Measurements from ENCODE around the gene THSD4.

DNA sequence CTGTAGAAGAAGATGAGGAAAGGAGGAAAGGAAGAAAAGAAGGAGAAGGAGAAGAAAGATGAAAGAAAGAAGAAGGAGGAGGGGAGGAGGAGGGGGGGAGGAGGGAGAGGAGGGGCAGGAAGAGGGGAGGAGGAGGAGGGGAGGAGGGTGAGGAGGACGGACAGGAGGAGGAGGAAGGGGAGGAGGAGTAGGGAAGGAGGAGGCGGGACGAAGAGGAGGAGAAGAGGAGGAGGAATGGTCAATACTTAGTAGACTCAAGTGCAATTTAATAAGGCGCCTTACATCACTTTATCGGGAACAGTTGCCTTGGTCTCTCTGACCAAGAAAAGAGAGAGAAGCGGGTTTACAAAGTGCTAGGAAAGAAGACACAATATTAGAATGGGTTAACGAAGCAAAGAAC, 671.4 kb downstream of the THSD4 start:
- TF ChIP-seq EZH2 (IDR thresholded peaks at IDR 0.05; ENCODE audit: low read length, unreplicated experiment) (no peak), EZH2phosphoT487 (IDR thresholded peaks at IDR 0.05; ENCODE audit: borderline replicate concordance, low read length) (no peak)
- TF ChIP-seq, protein P1, sequence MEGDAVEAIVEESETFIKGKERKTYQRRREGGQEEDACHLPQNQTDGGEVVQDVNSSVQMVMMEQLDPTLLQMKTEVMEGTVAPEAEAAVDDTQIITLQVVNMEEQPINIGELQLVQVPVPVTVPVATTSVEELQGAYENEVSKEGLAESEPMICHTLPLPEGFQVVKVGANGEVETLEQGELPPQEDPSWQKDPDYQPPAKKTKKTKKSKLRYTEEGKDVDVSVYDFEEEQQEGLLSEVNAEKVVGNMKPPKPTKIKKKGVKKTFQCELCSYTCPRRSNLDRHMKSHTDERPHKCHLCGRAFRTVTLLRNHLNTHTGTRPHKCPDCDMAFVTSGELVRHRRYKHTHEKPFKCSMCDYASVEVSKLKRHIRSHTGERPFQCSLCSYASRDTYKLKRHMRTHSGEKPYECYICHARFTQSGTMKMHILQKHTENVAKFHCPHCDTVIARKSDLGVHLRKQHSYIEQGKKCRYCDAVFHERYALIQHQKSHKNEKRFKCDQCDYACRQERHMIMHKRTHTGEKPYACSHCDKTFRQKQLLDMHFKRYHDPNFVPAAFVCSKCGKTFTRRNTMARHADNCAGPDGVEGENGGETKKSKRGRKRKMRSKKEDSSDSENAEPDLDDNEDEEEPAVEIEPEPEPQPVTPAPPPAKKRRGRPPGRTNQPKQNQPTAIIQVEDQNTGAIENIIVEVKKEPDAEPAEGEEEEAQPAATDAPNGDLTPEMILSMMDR (conservative IDR thresholded peaks at IDR 0.05; ENCODE audit: low read depth, low read length), result no peak
